ENCODE measurements around the gene HSD3B2.

HSD3B2 gene

GRCh38 chr1:119394085-119394484 is 20.9 kb upstream of the HSD3B2 start:
- TF ChIP-seq CTCF (IDR thresholded peaks at IDR 0.05; ENCODE audit: low read depth, low read length) = no peak
- no peak for DNase-seq (ENCODE audit: extremely low read depth, low read depth)

- TF ChIP-seq CTCF (IDR thresholded peaks at IDR 0.05; ENCODE audit: low read depth, low read length) = no peak
- DNase-seq (ENCODE audit: extremely low read depth, low read depth) = no peak
These were observed 18.0 kb upstream of the HSD3B2 start for GRCh38 chr1:119396982-119397381.

- no peak for DNase-seq (ENCODE audit: extremely low read depth, low read depth)
- TF ChIP-seq CTCF (IDR thresholded peaks at IDR 0.05; ENCODE audit: low read depth, low read length) = no peak
These were observed 17.0 kb upstream of the HSD3B2 start for GRCh38 chr1:119397986-119398385.

GRCh38 chr1:119404736-119405135 is 10.2 kb upstream of the HSD3B2 start:
- DNase-seq (ENCODE audit: extremely low read depth, low read depth) = no peak
- no peak for TF ChIP-seq CTCF (IDR thresholded peaks at IDR 0.05; ENCODE audit: low read depth, low read length)

- no peak for TF ChIP-seq CTCF (IDR thresholded peaks at IDR 0.05; ENCODE audit: low read depth, low read length)
These were observed 5.2 kb upstream of the HSD3B2 start for GRCh38 chr1:119409731-119410130.

GRCh38 chr1:119410961-119411360 is 4.0 kb upstream of the HSD3B2 start:
- no peak for DNase-seq (ENCODE audit: extremely low read depth, low read depth)

More at GRCh38 chr1:119409731-119410130, 5.2 kb upstream of the HSD3B2 start:
- no peak for DNase-seq (ENCODE audit: extremely low read depth, low read depth)

GRCh38 chr1:119416006-119416640 is 1.2 kb downstream of the HSD3B2 start:
- no peak for DNase-seq (ENCODE audit: extremely low read depth, low read depth)
- no peak for TF ChIP-seq CTCF (IDR thresholded peaks at IDR 0.05; ENCODE audit: low read depth, low read length)

More at GRCh38 chr1:119410961-119411360, 4.0 kb upstream of the HSD3B2 start:
- no peak for TF ChIP-seq CTCF (IDR thresholded peaks at IDR 0.05; ENCODE audit: low read depth, low read length)

Measured in AG09319 (cell line).